Body of pancreas (tissue), 4 donors: ENCODE results near the gene PCBP3.

ENCODE experiments used
- CTCF ChIP-seq, 7 experiments: fragments of 450-650 bp in 4 of 7; fragments of 200-600 bp in 3 of 7; sonication (generic) in 3 of 7; IDR thresholded peaks; one replicate each; pipeline ENCODE4 v1.5.1; 2016 to 2019; ENCODE audit warnings: antibody characterized with exemption in 7 of 7
- POLR2A ChIP-seq, 3 donors: fragments of 450-650 bp; IDR thresholded peaks; one replicate each; pipeline ENCODE4 v1.6.1; 2016; ENCODE audit warnings: antibody characterized with exemption in 3 of 3, mild to moderate bottlenecking in 2 of 3

DNA sequence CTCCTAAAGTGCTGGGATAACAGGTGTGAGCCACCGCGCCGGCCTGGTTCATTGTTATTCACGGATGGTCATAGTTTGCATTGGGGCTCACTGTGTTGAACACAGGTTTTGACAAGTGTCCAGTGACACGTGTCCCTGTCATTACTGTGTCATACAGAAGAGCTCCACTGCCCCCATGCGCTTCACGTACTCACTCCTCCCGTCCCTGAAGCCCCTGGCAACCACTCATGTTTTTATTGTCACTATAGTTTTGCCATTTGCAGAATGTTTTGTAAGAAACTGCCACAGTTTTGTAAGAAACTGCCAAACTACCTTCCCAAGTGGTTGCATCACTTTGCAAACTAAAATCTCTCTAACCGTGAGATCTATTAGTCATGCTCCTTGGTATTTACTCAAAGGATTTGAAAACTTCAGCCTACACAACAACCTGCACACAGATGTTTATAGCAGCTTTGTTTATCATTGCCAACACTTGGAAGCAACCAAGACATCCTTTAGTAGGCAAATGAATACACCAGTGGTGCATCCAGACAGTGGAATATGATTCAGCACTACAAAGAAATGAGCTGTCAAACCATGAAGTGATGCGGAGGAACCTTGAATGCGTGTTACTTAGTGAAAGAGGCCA lies 174.9 kb downstream of the PCBP3 start:
- TF ChIP-seq CTCF (IDR thresholded peaks at IDR 0.05): no peak
- no peak for TF ChIP-seq POLR2A (IDR thresholded peaks at IDR 0.05)
